Activated CD4-positive, alpha-beta T cell treated with anti-CD3 and anti-CD28 coated beads for 36 hours (primary cell): Measurements from ENCODE around the gene COMMD4. TPM values are rescaled to one million over a fixed set of nuclear protein-coding genes. Genes with fewer than 3 reads are reported as not detected.
"Not testable (repeated sequence)": the region's sequence is repeated elsewhere in the genome, so short reads cannot be mapped to it uniquely, and the experiment has no call there.

ENCODE experiments used
- ATAC-seq: fragments of 200-7000 bp; cut with Tn5 transposase; one replicate; pipeline ENCODE4 v1.10.0; 2021; ENCODE audit warnings: mild to moderate bottlenecking, moderate library complexity
- CTCF ChIA-PET: fragments of 350-600 bp; sonication (Branson Sonifier 250); formaldehyde crosslinking; loops from one replicate; lab custom pipeline; 2021; ENCODE audit warnings: antibody characterized with exemption; lab: Charles Lee
- POLR2A ChIA-PET: fragments of 350-600 bp; sonication (Branson Sonifier 250); formaldehyde crosslinking; loops from one replicate; lab custom pipeline; 2021; ENCODE audit warnings: antibody characterized with exemption, inconsistent platforms; lab: Charles Lee
- DNase-seq: peaks from one replicate; pipeline ENCODE4 v3.0.0-alpha.2; 2020
- H3K27ac Mint-ChIP-seq: one replicate; pipeline ENCODE4 v1.8.0; 2021; ENCODE audit warnings: mixed read lengths
- H3K27me3 Mint-ChIP-seq: one replicate; pipeline ENCODE4 v1.8.0; 2021; ENCODE audit warnings: mixed read lengths
- H3K36me3 Mint-ChIP-seq: one replicate; pipeline ENCODE4 v1.8.0; 2021; ENCODE audit warnings: low read depth, mixed read lengths
- H3K4me1 Mint-ChIP-seq: one replicate; pipeline ENCODE4 v1.8.0; 2021; ENCODE audit warnings: mixed read lengths
- H3K4me3 Mint-ChIP-seq: one replicate; pipeline ENCODE4 v1.8.0; 2021; ENCODE audit warnings: mild to moderate bottlenecking, moderate library complexity, mixed read lengths
- H3K9me3 Mint-ChIP-seq: one replicate; pipeline ENCODE4 v1.8.0; 2021; ENCODE audit warnings: low read depth, mixed read lengths
- intact Hi-C, 2 experiments: fragments of 100-400 bp; cut with DNase I in 1 of 2; cut with micrococcal nuclease in 1 of 2; formaldehyde crosslinking; loops; one replicate each; pipeline versions ENCODE4 v1.14.2 to v1.15.1; 2022 to 2024; cut with DNase I, micrococcal nuclease
- microRNA-seq: library from miRNA; unstranded; fragments of <30 nt; microRNA quantifications from one replicate; pipeline ENCODE4 v1.2.0, GENCODE V29; 2021; ENCODE audit warnings: borderline replicate concordance
- total RNA-seq, 2 experiments: library from RNA; stranded (reverse); gene quantifications; one replicate each; pipeline ENCODE4 v1.2.3, GENCODE V29; 2021

Gene COMMD4
- total RNA-seq, 2 experiments from 2014 or later: 47.1 to 67.8 TPM

DNA sequence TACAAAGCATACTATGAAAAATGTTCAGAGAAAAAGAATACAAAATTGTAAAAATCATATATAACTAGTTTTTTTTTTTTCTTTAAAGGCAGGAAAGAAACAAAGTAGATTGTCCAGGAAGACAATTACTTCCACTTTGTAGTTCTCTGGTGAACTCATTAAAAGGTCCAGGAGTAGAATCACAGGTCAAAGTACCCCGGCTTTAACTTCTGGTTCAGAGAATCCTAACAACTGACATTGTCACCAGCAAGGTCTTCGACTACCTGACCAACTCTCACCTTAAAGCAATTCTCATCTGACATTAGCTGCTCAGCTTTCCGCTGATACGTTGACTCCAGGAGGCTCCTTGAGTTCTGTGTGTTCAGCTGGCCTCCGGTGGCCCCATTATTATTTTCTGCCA is 48.1 kb downstream of the COMMD4 start:
- H3K4me1 Mint-ChIP-seq: peaks cover 12% of the 10 kb centered on the region
- POLR2A ChIA-PET, ATAC-seq, H3K27me3 Mint-ChIP-seq, H3K4me3 Mint-ChIP-seq, intact Hi-C loops, H3K27ac Mint-ChIP-seq, DNase-seq, H3K9me3 Mint-ChIP-seq: not testable (repeated sequence)
- CTCF ChIA-PET: interaction anchor here (0.7 kb wide), 1 partner anchor 17 kb away, joined by 3 read pairs; no protein-coding TSS in a partner anchor
- peaks cover 50% of the 10 kb centered on the region for H3K36me3 Mint-ChIP-seq

Small RNAs within 50 kb of the gene (microRNA-seq; reads per million reads assigned to microRNA genes)
- not detected for gene MIR631

Other genes starting within 250 kb of the COMMD4 start
- 10 to 100 TPM; 18.6 to 25.1 TPM for gene C15orf39, start 134.2 kb upstream of the COMMD4 start, total RNA-seq
- not detected for gene GOLGA6C, start 77.7 kb upstream of the COMMD4 start, total RNA-seq
- not detected for gene GOLGA6D, start 53.2 kb upstream of the COMMD4 start, total RNA-seq
- gene NEIL1, start 11.0 kb downstream of the COMMD4 start, total RNA-seq: 1 to 10 TPM; 6.5 to 6.9 TPM
- 100 to 1,000 TPM; 119 to 181 TPM for gene MAN2C1, start 32.5 kb downstream of the COMMD4 start, total RNA-seq
- gene SIN3A, start 115.6 kb downstream of the COMMD4 start, total RNA-seq: 10 to 100 TPM; 87.4 to 92.0 TPM
- 10 to 100 TPM; 15.0 to 16.5 TPM for gene PTPN9, start 243.3 kb downstream of the COMMD4 start, total RNA-seq